A673 (cell line): Measurements from ENCODE around the gene ZNG1A.

ENCODE experiments used
- CTCF ChIP-seq: fragments of 300-800, 200-600 bp; sonication (generic); conservative IDR thresholded peaks from 2 replicates; pipeline ENCODE4 v1.5.1; 2017; ENCODE audit warnings: low read depth, mild to moderate bottlenecking, antibody characterized with exemption, low read length, moderate library complexity, mixed read lengths
- EZH2 ChIP-seq: fragments of 200-600 bp; sonication (generic); IDR thresholded peaks from 2 replicates; pipeline ENCODE4 v1.6.1; 2017; ENCODE audit warnings: borderline replicate concordance, low read depth, mild to moderate bottlenecking, mixed read lengths, antibody characterized with exemption, low read length; ENCODE audit not compliant: poor library complexity, severe bottlenecking

- TF ChIP-seq CTCF (no peak), EZH2 (no peak)
Observed at GRCh38 chr9:214351-214647, 35.4 kb upstream of the ZNG1A start.
